NB4 (cell line): Measurements from ENCODE around the gene HOXA6.

ENCODE experiments used
- DNase-seq: peaks from one replicate; pipeline ENCODE4 v3.0.0; 2010; ENCODE audit warnings: low read depth
- H3K4me3 ChIP-seq: one replicate; pipeline ENCODE4 v1.5.1; 2011; ENCODE audit warnings: mild to moderate bottlenecking, low read depth, low read length, moderate library complexity
- CTCF ChIP-seq: IDR thresholded peaks from one replicate; pipeline ENCODE4 v1.5.1; 2012; ENCODE audit warnings: low read depth, low read length
- MAX ChIP-seq: IDR thresholded peaks from 2 replicates; pipeline ENCODE4 v1.6.1; 2011; ENCODE audit warnings: low read depth, low read length
- MYC ChIP-seq: IDR thresholded peaks from 2 replicates; pipeline ENCODE4 v1.6.1; 2011; ENCODE audit warnings: low read depth, low read length
- POLR2A ChIP-seq: IDR thresholded peaks from 2 replicates; pipeline ENCODE4 v1.6.1; 2011; ENCODE audit warnings: mild to moderate bottlenecking; ENCODE audit not compliant: insufficient read length; ENCODE audit errors: extremely low read depth

Gene HOXA6

GRCh38 chr7:27165089-27165995 lies 17.8 kb upstream of the HOXA6 start, which contains the start of gene HOXA9:
TSS of gene HOXA9 (minus strand) at chr7:27165537. CDS start at chr7:27165457, 80 bp downstream.
- no peak for DNase-seq
- TF ChIP-seq MAX (no peak), POLR2A (no peak), CTCF (no peak), MYC (no peak)
- H3K4me3 ChIP-seq = no peak within 1 kb of the TSS

- H3K4me3 ChIP-seq = no peak overlapping the region
- TF ChIP-seq MAX (no peak), CTCF (no peak), POLR2A (no peak), MYC (no peak)
Observed at GRCh38 chr7:27164367-27165088, 17.0 kb upstream of the HOXA6 start.

GRCh38 chr7:27164045-27164366 lies 16.4 kb upstream of the HOXA6 start:
- no peak overlapping the region for H3K4me3 ChIP-seq
- no peak for TF ChIP-seq POLR2A
- no peak for TF ChIP-seq MYC
- no peak for DNase-seq

More at GRCh38 chr7:27164367-27165088, 17.0 kb upstream of the HOXA6 start:
- no peak for DNase-seq

- no peak for DNase-seq
- TF ChIP-seq MAX = no peak
- no peak for TF ChIP-seq POLR2A
- no peak for TF ChIP-seq CTCF
- no peak for TF ChIP-seq MYC
- H3K4me3 ChIP-seq = no peak overlapping the region
Observed at GRCh38 chr7:27163288-27164044, 15.9 kb upstream of the HOXA6 start.

GRCh38 chr7:27162561-27163287 lies 15.2 kb upstream of the HOXA6 start:
- DNase-seq = no peak
- H3K4me3 ChIP-seq = no peak overlapping the region
- no peak for TF ChIP-seq MYC
- TF ChIP-seq CTCF = no peak
- no peak for TF ChIP-seq MAX
- TF ChIP-seq POLR2A = no peak
